Cardiac muscle cell (in vitro differentiated cells and primary cell): ENCODE measurements around the gene FPGS. TPM values are rescaled to one million over a fixed set of nuclear protein-coding genes. Genes with fewer than 3 reads are reported as not detected.

Experiments used
- DNase-seq, 2 donors: peaks; one replicate each; pipeline versions ENCODE4 v3.0.0 to v3.0.0-alpha.2; 2010 to 2017; ENCODE audit warnings: low read depth in 1 of 2, low spot score in 1 of 2
- H3K27ac ChIP-seq: fragments of 200-600 bp; sonication (generic); 2 replicates; pipeline ENCODE4 v1.5.1; 2016
- H3K27me3 ChIP-seq: fragments of 200-600 bp; sonication (generic); 2 replicates; pipeline ENCODE4 v1.6.0; 2016; ENCODE audit warnings: control low read depth
- H3K36me3 ChIP-seq: fragments of 200-600 bp; sonication (generic); 2 replicates; pipeline ENCODE4 v1.5.1; 2016; ENCODE audit warnings: control low read depth
- H3K4me1 ChIP-seq: fragments of 200-600 bp; sonication (generic); 2 replicates; pipeline ENCODE4 v1.8.1; 2017; ENCODE audit warnings: low read depth, mild to moderate bottlenecking, mixed run types
- H3K4me3 ChIP-seq: fragments of 200-600 bp; sonication (generic); 2 replicates; pipeline ENCODE4 v1.5.1; 2016; ENCODE audit warnings: mild to moderate bottlenecking
- H3K9me3 ChIP-seq: fragments of 200-600 bp; sonication (generic); 2 replicates; pipeline ENCODE4 v1.5.1; 2017; ENCODE audit warnings: low read depth, mild to moderate bottlenecking, control low read depth
- polyA plus RNA-seq: library from polyadenylated mRNA; unstranded; fragments of >200 nt; fragmentation: Nextera tagmentation; extraction: Ambion mirVana; gene quantifications from 2 replicates; pipeline ENCODE4 v1.2.1, GENCODE V29; 2016
- total RNA-seq: library from RNA; depleted of rRNA; stranded (reverse); fragments of >200 nt; gene quantifications from 2 replicates; pipeline ENCODE4 v1.2.3, GENCODE V29; 2016
- TF ChIP-seq, protein P1 (sequence below): IDR thresholded peaks from 2 replicates; pipeline ENCODE4 v1.5.1; 2012; ENCODE audit warnings: low read depth, mild to moderate bottlenecking, low read length

The FPGS gene
- total and polyA plus RNA-seq, 2 experiments from 2014 or later = 78.3 to 123 TPM

DNA sequence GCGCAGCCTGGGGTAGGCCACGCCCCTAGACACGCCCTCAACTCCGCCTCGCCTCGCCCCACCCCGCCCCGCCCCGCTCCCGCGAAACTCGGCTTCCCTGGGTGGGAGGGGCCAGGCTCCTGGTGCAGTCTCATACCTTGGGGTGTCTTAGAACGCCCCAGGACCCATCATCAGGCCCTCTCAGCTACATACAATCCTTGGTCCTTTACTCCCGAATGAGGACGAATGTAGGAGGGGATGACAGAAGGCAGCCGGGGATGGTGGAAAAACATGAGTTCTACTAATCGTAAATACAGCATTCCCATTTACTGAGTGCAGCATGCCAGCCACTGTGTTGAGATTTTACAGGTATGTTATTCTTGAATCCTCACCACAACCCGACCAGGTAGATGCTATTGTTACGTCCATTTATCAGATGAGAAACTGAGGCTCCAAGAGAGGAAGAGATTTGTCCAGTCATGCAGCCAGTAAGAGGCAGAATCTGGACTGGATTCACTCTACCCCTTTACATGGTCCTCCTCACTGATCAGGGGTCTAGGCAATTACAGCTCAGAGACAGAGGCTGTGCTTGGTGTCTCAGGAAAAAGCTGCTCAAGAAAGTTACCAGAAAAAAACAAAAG, 31.0 kb upstream of the FPGS start:
- H3K4me1 ChIP-seq = no peaks in the 10 kb centered on the region
- no peak overlapping the region for H3K27ac ChIP-seq
- H3K36me3 ChIP-seq = no peaks in the 10 kb centered on the region
- TF ChIP-seq, protein P1, sequence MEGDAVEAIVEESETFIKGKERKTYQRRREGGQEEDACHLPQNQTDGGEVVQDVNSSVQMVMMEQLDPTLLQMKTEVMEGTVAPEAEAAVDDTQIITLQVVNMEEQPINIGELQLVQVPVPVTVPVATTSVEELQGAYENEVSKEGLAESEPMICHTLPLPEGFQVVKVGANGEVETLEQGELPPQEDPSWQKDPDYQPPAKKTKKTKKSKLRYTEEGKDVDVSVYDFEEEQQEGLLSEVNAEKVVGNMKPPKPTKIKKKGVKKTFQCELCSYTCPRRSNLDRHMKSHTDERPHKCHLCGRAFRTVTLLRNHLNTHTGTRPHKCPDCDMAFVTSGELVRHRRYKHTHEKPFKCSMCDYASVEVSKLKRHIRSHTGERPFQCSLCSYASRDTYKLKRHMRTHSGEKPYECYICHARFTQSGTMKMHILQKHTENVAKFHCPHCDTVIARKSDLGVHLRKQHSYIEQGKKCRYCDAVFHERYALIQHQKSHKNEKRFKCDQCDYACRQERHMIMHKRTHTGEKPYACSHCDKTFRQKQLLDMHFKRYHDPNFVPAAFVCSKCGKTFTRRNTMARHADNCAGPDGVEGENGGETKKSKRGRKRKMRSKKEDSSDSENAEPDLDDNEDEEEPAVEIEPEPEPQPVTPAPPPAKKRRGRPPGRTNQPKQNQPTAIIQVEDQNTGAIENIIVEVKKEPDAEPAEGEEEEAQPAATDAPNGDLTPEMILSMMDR = no peak
- H3K4me3 ChIP-seq = peak overlapping the region; percentile 12
- H3K9me3 ChIP-seq = no peaks in the 10 kb centered on the region
- DNase-seq = no peak
- no peaks in the 10 kb centered on the region for H3K27me3 ChIP-seq

DNA sequence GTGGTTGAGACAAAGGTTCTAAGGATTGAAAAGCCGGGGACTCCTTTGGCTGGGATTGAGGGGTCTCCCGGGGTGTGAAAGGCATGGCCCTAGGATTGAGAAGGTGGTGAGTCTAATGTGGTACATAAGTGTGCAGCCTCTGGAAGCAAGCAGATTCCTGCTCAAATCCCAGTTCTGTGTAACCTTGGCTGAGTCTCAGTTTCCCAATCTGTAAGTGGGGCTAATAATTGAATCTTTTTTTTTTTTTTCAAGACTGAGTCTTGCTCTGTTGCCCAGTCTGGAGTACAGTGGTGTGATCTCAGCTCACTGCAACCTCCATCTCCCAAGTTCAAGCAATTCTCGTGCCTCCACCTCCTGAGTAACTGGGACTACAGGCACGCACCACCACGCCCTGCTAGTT, 30.1 kb upstream of the FPGS start:
- no peaks in the 10 kb centered on the region for H3K9me3 ChIP-seq
- no peak overlapping the region for H3K27ac ChIP-seq
- no peaks in the 10 kb centered on the region for H3K4me1 ChIP-seq
- no peaks in the 10 kb centered on the region for H3K27me3 ChIP-seq
- DNase-seq = no peak
- TF ChIP-seq, protein P1 = no peak
- H3K4me3 ChIP-seq = no peak overlapping the region
- no peaks in the 10 kb centered on the region for H3K36me3 ChIP-seq

DNA sequence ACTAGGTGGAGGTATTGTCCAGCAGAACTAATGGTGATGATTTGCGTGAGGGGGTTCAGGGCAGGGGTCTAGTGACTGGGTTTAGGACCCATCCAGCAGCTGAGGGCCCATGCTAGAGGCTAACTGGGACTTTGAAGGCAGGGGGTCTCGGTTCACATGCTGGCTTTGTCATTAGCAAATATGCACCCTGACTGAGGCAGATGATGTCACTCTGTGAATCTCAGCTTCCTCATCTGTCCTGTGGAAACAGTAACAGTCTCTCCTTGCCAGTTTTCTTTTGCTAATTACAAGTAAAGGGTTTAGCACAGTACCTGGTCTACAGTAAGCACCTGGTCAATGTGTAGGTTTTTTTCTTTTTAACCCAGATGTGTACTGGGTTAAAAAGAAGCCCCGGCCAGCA, 29.4 kb upstream of the FPGS start:
- Histone ChIP-seq H3K27me3 (no peaks in the 10 kb centered on the region), H3K4me3 (no peak overlapping the region), H3K9me3 (no peaks in the 10 kb centered on the region), H3K27ac (no peak overlapping the region), H3K4me1 (peaks cover 5% of the 10 kb centered on the region), H3K36me3 (no peaks in the 10 kb centered on the region)
- no peak for DNase-seq
- TF ChIP-seq, protein P1 = no peak

DNA sequence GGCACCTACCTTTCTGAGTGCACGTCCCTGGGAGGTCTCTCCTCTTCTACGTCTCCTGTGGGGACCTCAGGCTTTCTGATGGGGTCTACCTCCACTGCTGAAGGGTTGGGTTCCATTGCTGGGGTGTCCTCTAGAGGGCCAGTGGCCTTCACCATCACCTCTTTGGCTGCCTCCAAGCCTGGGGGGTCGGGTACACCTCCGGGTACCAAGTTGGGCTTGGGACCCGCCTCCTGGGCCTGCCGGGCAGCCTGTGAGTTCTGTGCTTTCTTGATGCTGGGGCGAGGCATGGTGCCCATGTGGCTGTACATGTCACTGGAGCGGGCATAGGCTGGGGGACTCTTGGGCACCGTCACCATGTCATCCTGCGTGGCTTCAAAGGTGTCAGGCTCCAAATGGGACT, 28.7 kb upstream of the FPGS start:
- Histone ChIP-seq H3K27me3 (no peaks in the 10 kb centered on the region), H3K36me3 (no peaks in the 10 kb centered on the region), H3K4me3 (no peak overlapping the region), H3K9me3 (no peaks in the 10 kb centered on the region), H3K4me1 (peaks cover 11% of the 10 kb centered on the region), H3K27ac (no peak overlapping the region)
- TF ChIP-seq, protein P1 = no peak
- DNase-seq = no peak

DNA sequence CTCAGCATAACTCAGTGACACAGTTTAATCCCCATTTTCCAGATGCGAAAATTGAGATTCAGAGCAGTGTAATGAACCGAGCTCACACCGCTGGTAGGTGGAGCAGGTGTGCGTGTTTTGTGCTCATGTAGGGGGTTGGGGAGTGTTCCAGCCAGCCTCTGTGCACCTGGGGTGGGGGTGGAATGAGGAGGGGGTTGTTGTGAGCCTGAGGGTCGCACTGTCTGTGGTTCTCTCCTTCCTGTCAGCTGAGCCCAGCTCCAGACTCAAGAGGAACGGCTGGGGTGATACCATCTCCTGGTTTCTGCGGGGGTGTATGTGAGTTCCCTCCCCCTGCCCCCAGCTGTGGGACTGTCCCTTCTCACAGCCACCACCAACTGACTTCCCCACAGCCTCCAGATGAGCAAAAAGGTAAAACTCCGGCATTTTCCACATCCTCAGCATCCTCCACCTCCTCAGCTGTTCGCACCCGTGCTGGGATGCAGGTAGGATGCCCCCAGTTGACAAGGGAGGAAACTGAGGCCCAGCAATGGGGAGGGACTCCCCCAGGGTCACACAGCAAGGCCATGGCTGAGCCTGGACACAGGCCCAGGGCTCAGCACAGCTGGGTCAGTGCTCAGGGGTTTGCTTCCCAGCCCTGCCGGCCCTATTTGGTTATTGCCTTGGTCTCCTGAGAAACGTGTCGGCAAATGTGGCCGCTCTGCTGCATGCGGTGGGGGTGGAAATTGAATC, 26.3 kb upstream of the FPGS start:
- DNase-seq = peak in 1 of 2 donors; percentile 72
- no peaks in the 10 kb centered on the region for H3K9me3 ChIP-seq
- H3K4me1 ChIP-seq = peaks cover 11% of the 10 kb centered on the region
- no peaks in the 10 kb centered on the region for H3K27me3 ChIP-seq
- no peak overlapping the region for H3K4me3 ChIP-seq
- H3K36me3 ChIP-seq = no peaks in the 10 kb centered on the region
- TF ChIP-seq, protein P1 = no peak
- H3K27ac ChIP-seq = no peak overlapping the region
